Transverse colon (tissue), 4 donors: ENCODE results near the gene UNC45A. TPM values are rescaled to one million over a fixed set of nuclear protein-coding genes. Genes with fewer than 3 reads are reported as not detected.

Experiments used
- DNase-seq: peaks from one replicate; pipeline ENCODE4 v3.0.0-alpha.2; 2019
- H3K27ac ChIP-seq, 4 donors: fragments of 200-600 bp; sonication (generic); 2 replicates each; pipeline ENCODE4 v1.5.1; 2016 to 2018; ENCODE audit warnings: inconsistent platforms in 4 of 4
- H3K27me3 ChIP-seq: fragments of 200-600 bp; sonication (generic); 2 replicates; pipeline ENCODE4 v1.5.1; 2017; ENCODE audit warnings: inconsistent platforms
- H3K36me3 ChIP-seq, 4 donors: fragments of 200-600 bp; sonication (generic); 2 replicates each; pipeline ENCODE4 v1.5.1; 2017 to 2019; ENCODE audit warnings: inconsistent platforms in 4 of 4
- H3K4me1 ChIP-seq, 4 donors: fragments of 200-600 bp; sonication (generic); 2 replicates each; pipeline ENCODE4 v1.5.1; 2017 to 2020; ENCODE audit warnings: inconsistent platforms in 4 of 4
- H3K4me3 ChIP-seq, 4 donors: fragments of 200-600 bp; sonication (generic); 1 replicate in 1 of 4; 2 replicates in 3 of 4; pipeline versions ENCODE4 v1.5.1 to v1.6.1; 2017 to 2019; ENCODE audit warnings: inconsistent platforms in 4 of 4
- H3K9me3 ChIP-seq, 2 donors: fragments of 200-600 bp; sonication (generic); 2 replicates each; pipeline ENCODE4 v1.5.1; 2017 to 2019; ENCODE audit warnings: inconsistent platforms in 2 of 2
- EP300 ChIP-seq: sonication (generic); formaldehyde crosslinking; IDR thresholded peaks from one replicate; pipeline ENCODE4 v1.6.1; 2017; ENCODE audit warnings: antibody characterized with exemption, low read depth
- POLR2A ChIP-seq: fragments of 450-650 bp; IDR thresholded peaks from one replicate; pipeline ENCODE4 v1.6.1; 2016; ENCODE audit warnings: antibody characterized with exemption, mild to moderate bottlenecking, moderate library complexity
- POLR2AphosphoS5 ChIP-seq, 3 donors: sonication (generic); formaldehyde crosslinking; IDR thresholded peaks; one replicate each; pipeline ENCODE4 v1.6.1; 2016; ENCODE audit warnings: antibody characterized with exemption in 3 of 3
- WGBS, 2 donors: methylation state at CpG; one replicate each; pipeline ENCODE4 v1.1.5; 2018; ENCODE audit warnings: low coverage in 1 of 2; 5-methylcytosine and 5-hydroxymethylcytosine counted together
- in situ Hi-C, 4 donors: fragments of 200-750 bp; cut with MboI; loops; one replicate each; pipeline versions ENCODE4 v1.15.0 to v1.15.1; 2017; ENCODE audit warnings: low sequenced_read_pairs in 3 of 4, low pct_ligation_motif_present in 1 of 4, low pct_unique_long_range_greater_than_20kb in 1 of 4
- intact Hi-C: fragments of 100-400 bp; cut with DNase I; formaldehyde crosslinking; loops from one replicate; pipeline ENCODE4 v1.15.1; 2023; ENCODE audit warnings: low total_unique reads
- total RNA-seq, 4 donors: library from RNA; depleted of rRNA; stranded (reverse); fragments of >200 nt; gene quantifications; one replicate each; pipeline ENCODE4 v1.1.0, GENCODE V29; 2016
- TF ChIP-seq, protein P1 (sequence below), 5 experiments: fragments of 200-600 bp in 3 of 5; fragments of 450-650 bp in 2 of 5; sonication (generic) in 3 of 5; IDR thresholded peaks; 1 replicate in 2 of 5; 2 replicates in 3 of 5; pipeline ENCODE4 v1.5.1; 2016 to 2017; ENCODE audit warnings: antibody characterized with exemption in 5 of 5, inconsistent platforms in 3 of 5, mild to moderate bottlenecking in 2 of 5, moderate library complexity in 1 of 5

UNC45A gene
- total RNA-seq, 4 donors from 2014 or later = 34.4 to 142 (median 52.9) TPM

DNA sequence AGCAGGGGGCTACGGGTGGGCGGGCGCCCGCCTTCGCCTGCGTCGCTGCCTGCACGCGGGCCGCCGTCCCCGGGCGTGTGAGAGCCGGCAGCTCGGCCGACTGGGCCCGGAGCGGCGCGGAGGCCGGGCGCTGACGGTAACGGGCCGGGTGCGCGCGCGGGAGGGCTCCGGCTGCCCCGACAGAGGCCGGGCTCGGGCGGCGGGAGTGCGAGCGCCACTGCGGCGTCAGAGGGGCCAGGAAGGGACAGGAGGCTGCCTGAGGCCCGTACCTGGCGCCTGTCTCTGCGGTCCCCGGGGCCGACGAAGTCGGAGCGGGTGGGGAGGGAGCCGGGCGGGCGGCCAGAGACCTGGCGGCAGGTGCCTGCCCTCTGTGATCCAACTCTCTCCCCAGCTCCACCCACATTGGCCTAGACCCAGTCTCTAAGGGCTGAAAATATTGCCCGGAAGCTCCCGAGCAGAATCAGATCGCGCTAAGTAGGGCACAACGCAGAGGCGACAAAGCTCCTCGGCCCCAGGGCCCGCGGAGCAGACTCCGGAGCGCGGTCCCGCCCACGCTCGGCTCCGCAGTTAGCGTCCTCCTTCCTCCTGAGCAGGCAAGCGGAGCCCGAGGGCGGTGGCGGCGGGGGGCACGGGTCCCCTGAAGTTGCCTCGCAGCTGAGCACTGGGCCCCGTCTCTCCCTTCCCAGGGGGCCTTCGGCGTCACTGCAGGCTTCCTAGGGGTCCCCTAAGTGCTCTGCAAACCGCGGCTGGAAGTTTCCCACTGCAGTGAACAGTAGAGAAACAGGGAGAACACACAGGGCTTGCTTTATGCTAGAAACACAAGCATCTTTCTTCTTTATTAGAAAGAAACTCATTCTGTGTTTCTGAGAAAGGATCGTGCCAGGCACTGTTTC, 32.0 kb upstream of the UNC45A start, which contains the start of gene MAN2A2:
TSS of gene MAN2A2 (plus strand) at position 463 of the 893 bp plus-strand sequence. CDS start 906 bp downstream, outside the sequence.
- peak; percentile 78 for DNase-seq
- TF ChIP-seq POLR2AphosphoS5 (IDR thresholded peaks at IDR 0.05) = peak; percentile 34 to 72 (median 68)
- peak; percentile 74 for TF ChIP-seq POLR2A
- TF ChIP-seq EP300 = no peak
- TF ChIP-seq, protein P1, sequence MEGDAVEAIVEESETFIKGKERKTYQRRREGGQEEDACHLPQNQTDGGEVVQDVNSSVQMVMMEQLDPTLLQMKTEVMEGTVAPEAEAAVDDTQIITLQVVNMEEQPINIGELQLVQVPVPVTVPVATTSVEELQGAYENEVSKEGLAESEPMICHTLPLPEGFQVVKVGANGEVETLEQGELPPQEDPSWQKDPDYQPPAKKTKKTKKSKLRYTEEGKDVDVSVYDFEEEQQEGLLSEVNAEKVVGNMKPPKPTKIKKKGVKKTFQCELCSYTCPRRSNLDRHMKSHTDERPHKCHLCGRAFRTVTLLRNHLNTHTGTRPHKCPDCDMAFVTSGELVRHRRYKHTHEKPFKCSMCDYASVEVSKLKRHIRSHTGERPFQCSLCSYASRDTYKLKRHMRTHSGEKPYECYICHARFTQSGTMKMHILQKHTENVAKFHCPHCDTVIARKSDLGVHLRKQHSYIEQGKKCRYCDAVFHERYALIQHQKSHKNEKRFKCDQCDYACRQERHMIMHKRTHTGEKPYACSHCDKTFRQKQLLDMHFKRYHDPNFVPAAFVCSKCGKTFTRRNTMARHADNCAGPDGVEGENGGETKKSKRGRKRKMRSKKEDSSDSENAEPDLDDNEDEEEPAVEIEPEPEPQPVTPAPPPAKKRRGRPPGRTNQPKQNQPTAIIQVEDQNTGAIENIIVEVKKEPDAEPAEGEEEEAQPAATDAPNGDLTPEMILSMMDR (IDR thresholded peaks at IDR 0.05) = no peak
- intact Hi-C loops = no loop called here
- in situ Hi-C loops = no loop called here
- Histone ChIP-seq H3K4me3 (peak within 1 kb of the TSS; percentile 74 to 92 (median 82)), H3K27me3 (no peaks in the 10 kb centered on the region), H3K9me3 (no peaks in the 10 kb centered on the region), H3K27ac (peak within 1 kb of the TSS; percentile 93 to 99 (median 96)), H3K36me3 (peaks cover 0 to 17% (median 9%) of the 10 kb centered on the region in 4 donors), H3K4me1 (peaks cover 13 to 19% (median 18%) of the 10 kb centered on the region in 4 donors)
- WGBS, 2 donors = 1 to 17% methylated on average over 1 to 58 of the region's 81 CpGs

DNA sequence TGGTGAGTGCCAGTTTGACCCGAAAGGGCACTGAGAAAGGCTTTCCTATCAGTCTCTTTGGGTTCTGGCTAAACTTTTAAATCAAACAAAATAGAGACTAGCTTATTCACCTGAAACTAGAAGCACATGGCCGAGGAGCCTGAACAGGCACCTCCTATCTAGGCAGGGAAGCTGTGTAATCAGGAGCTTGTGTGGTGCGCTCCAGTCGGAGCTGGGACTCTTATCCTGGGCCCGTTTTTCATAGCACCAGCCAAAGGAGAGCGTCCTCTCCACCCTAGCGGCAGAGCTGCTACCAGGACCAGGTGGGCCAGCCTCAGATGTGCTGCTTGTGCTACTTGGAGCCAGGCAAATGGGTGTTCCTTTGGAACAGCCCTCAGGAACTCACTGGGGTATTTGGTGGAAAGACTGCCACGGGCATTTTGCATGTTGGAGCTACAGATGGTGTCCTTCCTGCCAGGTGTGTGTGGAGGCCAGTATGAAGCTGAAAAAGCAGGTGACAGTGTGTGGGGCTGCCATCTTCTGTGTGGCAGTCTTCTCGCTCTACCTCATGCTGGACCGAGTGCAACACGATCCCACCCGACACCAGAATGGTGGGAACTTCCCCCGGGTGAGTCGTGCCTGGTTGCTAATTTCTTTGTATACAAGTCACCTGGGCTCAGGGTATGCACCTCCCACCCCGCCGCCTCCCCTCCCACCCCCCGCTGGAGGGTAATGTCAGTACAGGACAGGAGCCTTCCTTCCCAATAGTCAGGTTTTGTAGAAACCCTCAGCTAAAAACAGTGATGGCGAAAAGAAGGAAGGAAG, 31.1 kb upstream of the UNC45A start:
- Histone ChIP-seq H3K4me1 (peaks cover 13 to 19% (median 18%) of the 10 kb centered on the region in 4 donors), H3K36me3 (peaks cover 0 to 17% (median 9%) of the 10 kb centered on the region in 4 donors), H3K4me3 (peak overlapping the region; percentile 74 to 92 (median 82)), H3K27ac (peak overlapping the region; percentile 93 to 99 (median 96)), H3K9me3 (no peaks in the 10 kb centered on the region), H3K27me3 (no peaks in the 10 kb centered on the region)
- intact Hi-C loops (no loop called here), in situ Hi-C loops (no loop called here)
- TF ChIP-seq POLR2AphosphoS5 (IDR thresholded peaks at IDR 0.05) = no peak
- no peak for TF ChIP-seq POLR2A
- TF ChIP-seq, protein P1 (IDR thresholded peaks at IDR 0.05) = no peak
- TF ChIP-seq EP300 = no peak
- 44 to 54% methylated on average over 2 to 18 of the region's 18 CpGs for WGBS, 2 donors
- DNase-seq = peak; percentile 45

DNA sequence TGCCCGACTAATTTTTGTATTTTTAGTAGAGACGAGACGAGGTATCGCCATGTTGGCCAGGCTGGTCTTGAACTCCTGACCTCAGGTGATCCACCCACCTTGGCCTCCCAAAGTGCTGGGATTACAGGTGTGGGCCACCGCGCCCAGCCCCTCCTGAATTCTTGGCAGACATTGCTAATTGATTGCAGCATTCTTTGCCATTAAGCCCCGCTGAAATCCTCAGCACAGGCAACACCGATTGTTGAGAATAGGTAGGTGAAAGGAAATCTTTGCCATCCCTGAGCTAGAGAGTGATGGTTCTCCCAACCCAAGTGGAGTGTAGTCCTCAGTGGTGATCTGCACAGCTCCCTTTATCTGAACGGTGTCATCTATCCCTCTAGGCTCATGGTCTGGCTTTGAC, 30.3 kb upstream of the UNC45A start:
- TF ChIP-seq POLR2AphosphoS5 (IDR thresholded peaks at IDR 0.05) (no peak), EP300 (no peak), POLR2A (no peak)
- TF ChIP-seq, protein P1 (IDR thresholded peaks at IDR 0.05) = no peak
- Histone ChIP-seq H3K27ac (no peak overlapping the region), H3K36me3 (peaks cover 0 to 18% (median 9%) of the 10 kb centered on the region in 4 donors), H3K9me3 (no peaks in the 10 kb centered on the region), H3K4me3 (no peak overlapping the region), H3K4me1 (peaks cover 13 to 19% (median 18%) of the 10 kb centered on the region in 4 donors), H3K27me3 (no peaks in the 10 kb centered on the region)
- in situ Hi-C loops (no loop called here), intact Hi-C loops (no loop called here)
- 97% methylated on average over 9 of the region's 9 CpGs; no CpG with 5 or more reads in 1 of the 2 donors for WGBS, 2 donors
- DNase-seq = no peak
